ENCODE measurements around the gene EPN3.

The EPN3 gene

GRCh38 chr17:50569592-50569991 lies 37.1 kb downstream of the EPN3 start:
- TF ChIP-seq POLR2A (IDR thresholded peaks at IDR 0.05; ENCODE audit: low read depth, low read length), result no peak
- no peak for FAIRE-seq
- no peak for DNase-seq (ENCODE audit: insufficient read length, low spot score)

GRCh38 chr17:50570032-50570431 lies 37.5 kb downstream of the EPN3 start:
- DNase-seq (ENCODE audit: insufficient read length, low spot score), result no peak
- no peak for FAIRE-seq

GRCh38 chr17:50570528-50570927 lies 38.0 kb downstream of the EPN3 start:
- DNase-seq (ENCODE audit: insufficient read length, low spot score) (no peak), FAIRE-seq (no peak)
- TF ChIP-seq POLR2A (IDR thresholded peaks at IDR 0.05; ENCODE audit: low read depth, low read length), result no peak

More at GRCh38 chr17:50570032-50570431, 37.5 kb downstream of the EPN3 start:
- no peak for TF ChIP-seq POLR2A (IDR thresholded peaks at IDR 0.05; ENCODE audit: low read depth, low read length)

- DNase-seq (ENCODE audit: insufficient read length, low spot score) (no peak), FAIRE-seq (no peak)
- TF ChIP-seq POLR2A (IDR thresholded peaks at IDR 0.05; ENCODE audit: low read depth, low read length), result no peak
Measured at GRCh38 chr17:50571681-50572080, 39.1 kb downstream of the EPN3 start.

- DNase-seq (ENCODE audit: insufficient read length, low spot score) (no peak), FAIRE-seq (no peak)
- TF ChIP-seq POLR2A (IDR thresholded peaks at IDR 0.05; ENCODE audit: low read depth, low read length), result no peak
Measured at GRCh38 chr17:50572541-50572940, 40.0 kb downstream of the EPN3 start.

- no peak for TF ChIP-seq POLR2A (IDR thresholded peaks at IDR 0.05; ENCODE audit: low read depth, low read length)
- no peak for DNase-seq (ENCODE audit: insufficient read length, low spot score)
- no peak for FAIRE-seq
Measured at GRCh38 chr17:50573866-50574611, 41.5 kb downstream of the EPN3 start.

- DNase-seq (ENCODE audit: insufficient read length, low spot score), result no peak
- no peak for FAIRE-seq
Measured at GRCh38 chr17:50575581-50576210, 43.2 kb downstream of the EPN3 start.

GRCh38 chr17:50576864-50577263 lies 44.3 kb downstream of the EPN3 start:
- no peak for FAIRE-seq
- TF ChIP-seq POLR2A (IDR thresholded peaks at IDR 0.05; ENCODE audit: low read depth, low read length), result no peak
- DNase-seq (ENCODE audit: insufficient read length, low spot score), result no peak

More at GRCh38 chr17:50575581-50576210, 43.2 kb downstream of the EPN3 start:
- no peak for TF ChIP-seq POLR2A (IDR thresholded peaks at IDR 0.05; ENCODE audit: low read depth, low read length)

- no peak for TF ChIP-seq POLR2A (IDR thresholded peaks at IDR 0.05; ENCODE audit: low read depth, low read length)
- FAIRE-seq, result no peak
Measured at GRCh38 chr17:50577451-50577954, 45.0 kb downstream of the EPN3 start.

GRCh38 chr17:50578173-50578572 lies 45.6 kb downstream of the EPN3 start:
- no peak for TF ChIP-seq POLR2A (IDR thresholded peaks at IDR 0.05; ENCODE audit: low read depth, low read length)
- DNase-seq (ENCODE audit: insufficient read length, low spot score) (no peak), FAIRE-seq (no peak)

More at GRCh38 chr17:50577451-50577954, 45.0 kb downstream of the EPN3 start:
- no peak for DNase-seq (ENCODE audit: insufficient read length, low spot score)

- DNase-seq (ENCODE audit: insufficient read length, low spot score) (no peak), FAIRE-seq (no peak)
- no peak for TF ChIP-seq POLR2A (IDR thresholded peaks at IDR 0.05; ENCODE audit: low read depth, low read length)
Measured at GRCh38 chr17:50579399-50579798, 46.9 kb downstream of the EPN3 start.

GRCh38 chr17:50580646-50581045 lies 48.1 kb downstream of the EPN3 start:
- FAIRE-seq (no peak), DNase-seq (ENCODE audit: insufficient read length, low spot score) (no peak)
- no peak for TF ChIP-seq POLR2A (IDR thresholded peaks at IDR 0.05; ENCODE audit: low read depth, low read length)

- no peak for FAIRE-seq
- no peak for TF ChIP-seq POLR2A (IDR thresholded peaks at IDR 0.05; ENCODE audit: low read depth, low read length)
- no peak for DNase-seq (ENCODE audit: insufficient read length, low spot score)
Measured at GRCh38 chr17:50581316-50581715, 48.8 kb downstream of the EPN3 start.

GRCh38 chr17:50582741-50583140 lies 50.2 kb downstream of the EPN3 start:
- FAIRE-seq (no peak), DNase-seq (ENCODE audit: insufficient read length, low spot score) (no peak)
- no peak for TF ChIP-seq POLR2A (IDR thresholded peaks at IDR 0.05; ENCODE audit: low read depth, low read length)

- no peak for FAIRE-seq
- DNase-seq (ENCODE audit: insufficient read length, low spot score), result no peak
- no peak for TF ChIP-seq POLR2A (IDR thresholded peaks at IDR 0.05; ENCODE audit: low read depth, low read length)
Measured at GRCh38 chr17:50583641-50584040, 51.1 kb downstream of the EPN3 start.
